ENCODE measurements around the gene HACD3. TPM values are rescaled to one million over a fixed set of nuclear protein-coding genes. Genes with fewer than 3 reads are reported as not detected.

Gene HACD3
- total and polyA plus RNA-seq, 2 donors (not counting 1 experiment from before 2014, with no cell fraction given): 80.7 to 95.6 TPM

DNA sequence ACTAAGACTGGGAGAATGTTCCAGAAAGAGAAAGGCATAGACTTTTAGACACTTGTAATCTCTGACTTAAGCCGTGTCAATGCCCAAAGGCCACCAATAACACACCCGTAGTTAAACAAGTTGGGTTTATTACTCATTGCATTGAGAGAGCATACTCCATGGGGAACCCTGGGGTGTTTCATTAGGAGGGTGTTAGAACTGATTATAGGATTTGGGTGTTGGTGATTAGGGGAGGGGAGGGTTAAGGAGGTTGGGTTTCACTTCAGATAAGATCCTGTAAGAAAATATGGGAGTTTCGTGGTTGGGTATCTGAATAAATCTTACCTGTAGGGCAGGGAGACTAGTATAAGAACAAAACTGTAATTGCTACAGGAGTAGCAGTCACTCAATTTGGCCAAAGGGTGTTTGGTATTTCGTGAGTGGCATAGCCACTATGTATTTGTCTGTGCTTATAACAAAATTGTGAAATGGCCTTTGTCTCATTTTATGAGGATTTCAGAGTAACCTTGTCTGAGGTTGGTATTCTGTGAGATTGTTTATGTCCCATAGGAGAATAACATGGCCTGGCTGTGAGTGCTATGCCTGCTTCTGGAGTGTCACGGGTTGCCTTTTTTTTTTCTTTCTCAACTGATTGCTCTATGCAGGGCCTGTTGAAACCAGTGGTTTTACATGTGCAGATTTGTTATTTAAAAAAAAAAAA is 2.9 kb downstream of the HACD3 start:
- no peaks in the 10 kb centered on the region for H3K27me3 ChIP-seq (ENCODE audit: control insufficient read depth, insufficient read depth, low read length)
- DNase-seq (ENCODE audit: low read depth in 2 of 2): peak in 1 of 2 donors; percentile 12
- H3K27ac ChIP-seq (ENCODE audit: insufficient read depth, low read length): no peak overlapping the region
- no peak overlapping the region for H3K4me3 ChIP-seq (replicated peaks in 1 of 4; ENCODE audit: control extremely low read depth in 1 of 4, insufficient read depth in 1 of 4, low read depth in 3 of 4, low read length in 4 of 4)
- H3K79me2 ChIP-seq (ENCODE audit: control insufficient read depth, insufficient read depth, low read length): peaks cover 67% of the 10 kb centered on the region
- TF ChIP-seq EZH2 (IDR thresholded peaks at IDR 0.05; ENCODE audit: low read length, missing control alignments): no peak
- TF ChIP-seq, protein P1, sequence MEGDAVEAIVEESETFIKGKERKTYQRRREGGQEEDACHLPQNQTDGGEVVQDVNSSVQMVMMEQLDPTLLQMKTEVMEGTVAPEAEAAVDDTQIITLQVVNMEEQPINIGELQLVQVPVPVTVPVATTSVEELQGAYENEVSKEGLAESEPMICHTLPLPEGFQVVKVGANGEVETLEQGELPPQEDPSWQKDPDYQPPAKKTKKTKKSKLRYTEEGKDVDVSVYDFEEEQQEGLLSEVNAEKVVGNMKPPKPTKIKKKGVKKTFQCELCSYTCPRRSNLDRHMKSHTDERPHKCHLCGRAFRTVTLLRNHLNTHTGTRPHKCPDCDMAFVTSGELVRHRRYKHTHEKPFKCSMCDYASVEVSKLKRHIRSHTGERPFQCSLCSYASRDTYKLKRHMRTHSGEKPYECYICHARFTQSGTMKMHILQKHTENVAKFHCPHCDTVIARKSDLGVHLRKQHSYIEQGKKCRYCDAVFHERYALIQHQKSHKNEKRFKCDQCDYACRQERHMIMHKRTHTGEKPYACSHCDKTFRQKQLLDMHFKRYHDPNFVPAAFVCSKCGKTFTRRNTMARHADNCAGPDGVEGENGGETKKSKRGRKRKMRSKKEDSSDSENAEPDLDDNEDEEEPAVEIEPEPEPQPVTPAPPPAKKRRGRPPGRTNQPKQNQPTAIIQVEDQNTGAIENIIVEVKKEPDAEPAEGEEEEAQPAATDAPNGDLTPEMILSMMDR (conservative IDR thresholded peaks at IDR 0.05 in 1 of 2, IDR thresholded peaks at IDR 0.05 in 1 of 2; ENCODE audit: low read depth in 1 of 2, low read length in 2 of 2): no peak
- no peak overlapping the region for H2AFZ ChIP-seq (ENCODE audit: low read length)
- no peak overlapping the region for H3K4me2 ChIP-seq (ENCODE audit: extremely low read depth, insufficient read depth, low read length)
- H3K4me1 ChIP-seq (ENCODE audit: control insufficient read depth, extremely low read depth, insufficient read depth, low read length): peaks cover 7% of the 10 kb centered on the region
- H4K20me1 ChIP-seq (ENCODE audit: control insufficient read depth, extremely low read depth, insufficient read depth, low read length): no peaks in the 10 kb centered on the region
- no peaks in the 10 kb centered on the region for H3K9me3 ChIP-seq (ENCODE audit: control insufficient read depth, insufficient read depth, low read depth, low read length)
- no peaks in the 10 kb centered on the region for H3K36me3 ChIP-seq (ENCODE audit: control insufficient read depth, insufficient read depth, low read length)
- no peak overlapping the region for H3K9ac ChIP-seq (ENCODE audit: insufficient read depth, low read length)

- no peak overlapping the region for H3K9ac ChIP-seq (ENCODE audit: insufficient read depth, low read length)
- TF ChIP-seq, protein P1 (conservative IDR thresholded peaks at IDR 0.05 in 1 of 2, IDR thresholded peaks at IDR 0.05 in 1 of 2; ENCODE audit: low read depth in 1 of 2, low read length in 2 of 2): no peak
- TF ChIP-seq EZH2 (IDR thresholded peaks at IDR 0.05; ENCODE audit: low read length, missing control alignments): no peak
- no peak overlapping the region for H3K4me2 ChIP-seq (ENCODE audit: extremely low read depth, insufficient read depth, low read length)
- no peaks in the 10 kb centered on the region for H4K20me1 ChIP-seq (ENCODE audit: control insufficient read depth, extremely low read depth, insufficient read depth, low read length)
- no peak overlapping the region for H3K27ac ChIP-seq (ENCODE audit: insufficient read depth, low read length)
- no peak overlapping the region for H3K4me3 ChIP-seq (replicated peaks in 1 of 4; ENCODE audit: control extremely low read depth in 1 of 4, insufficient read depth in 1 of 4, low read depth in 3 of 4, low read length in 4 of 4)
- no peaks in the 10 kb centered on the region for H3K27me3 ChIP-seq (ENCODE audit: control insufficient read depth, insufficient read depth, low read length)
- no peaks in the 10 kb centered on the region for H3K9me3 ChIP-seq (ENCODE audit: control insufficient read depth, insufficient read depth, low read depth, low read length)
- no peaks in the 10 kb centered on the region for H3K36me3 ChIP-seq (ENCODE audit: control insufficient read depth, insufficient read depth, low read length)
- peaks cover 80% of the 10 kb centered on the region for H3K79me2 ChIP-seq (ENCODE audit: control insufficient read depth, insufficient read depth, low read length)
- no peak overlapping the region for H2AFZ ChIP-seq (ENCODE audit: low read length)
- peak in 1 of 2 donors; percentile 52 for DNase-seq (ENCODE audit: low read depth in 2 of 2)
- peaks cover 7% of the 10 kb centered on the region for H3K4me1 ChIP-seq (ENCODE audit: control insufficient read depth, extremely low read depth, insufficient read depth, low read length)
These were observed 4.9 kb downstream of the HACD3 start for GRCh38 chr15:65535192-65535591.

DNA sequence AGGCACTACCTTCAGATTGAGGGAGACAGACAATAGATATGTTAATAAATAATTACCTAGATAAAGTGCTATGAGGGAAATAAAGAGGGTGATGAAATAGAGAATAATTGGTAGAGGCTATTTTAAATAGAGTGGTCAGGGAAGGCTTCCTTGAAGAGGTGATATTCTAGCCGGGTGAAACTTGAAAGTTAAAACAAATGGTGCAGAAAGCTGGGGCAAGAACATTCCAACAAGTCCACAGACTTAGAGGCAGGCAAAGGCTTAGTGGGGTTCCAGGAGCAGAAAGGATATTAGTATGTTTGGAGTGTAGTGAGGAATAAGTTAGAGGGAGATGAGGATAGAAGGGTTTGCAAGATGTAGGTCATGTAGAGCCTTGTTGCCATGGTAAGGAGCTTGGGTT is 10.1 kb downstream of the HACD3 start:
- H3K9ac ChIP-seq (ENCODE audit: insufficient read depth, low read length): no peak overlapping the region
- TF ChIP-seq, protein P1 (conservative IDR thresholded peaks at IDR 0.05 in 1 of 2, IDR thresholded peaks at IDR 0.05 in 1 of 2; ENCODE audit: low read depth in 1 of 2, low read length in 2 of 2): no peak
- no peak for TF ChIP-seq EZH2 (IDR thresholded peaks at IDR 0.05; ENCODE audit: low read length, missing control alignments)
- H3K36me3 ChIP-seq (ENCODE audit: control insufficient read depth, insufficient read depth, low read length): no peaks in the 10 kb centered on the region
- H3K9me3 ChIP-seq (ENCODE audit: control insufficient read depth, insufficient read depth, low read depth, low read length): no peaks in the 10 kb centered on the region
- no peak overlapping the region for H3K4me3 ChIP-seq (replicated peaks in 1 of 4; ENCODE audit: control extremely low read depth in 1 of 4, insufficient read depth in 1 of 4, low read depth in 3 of 4, low read length in 4 of 4)
- no peak overlapping the region for H3K4me2 ChIP-seq (ENCODE audit: extremely low read depth, insufficient read depth, low read length)
- no peak for DNase-seq (ENCODE audit: low read depth in 2 of 2)
- H4K20me1 ChIP-seq (ENCODE audit: control insufficient read depth, extremely low read depth, insufficient read depth, low read length): no peaks in the 10 kb centered on the region
- H3K79me2 ChIP-seq (ENCODE audit: control insufficient read depth, insufficient read depth, low read length): peaks cover 66% of the 10 kb centered on the region
- H2AFZ ChIP-seq (ENCODE audit: low read length): no peak overlapping the region
- H3K27me3 ChIP-seq (ENCODE audit: control insufficient read depth, insufficient read depth, low read length): no peaks in the 10 kb centered on the region
- H3K4me1 ChIP-seq (ENCODE audit: control insufficient read depth, extremely low read depth, insufficient read depth, low read length): no peaks in the 10 kb centered on the region
- H3K27ac ChIP-seq (ENCODE audit: insufficient read depth, low read length): no peak overlapping the region
